ENCODE results near the gene SLX4.

SLX4 gene

GRCh38 chr16:3578610-3579551 is 32.5 kb downstream of the SLX4 start:
- no peak for DNase-seq

GRCh38 chr16:3578121-3578520 is 33.3 kb downstream of the SLX4 start:
- no peak for DNase-seq

DNA sequence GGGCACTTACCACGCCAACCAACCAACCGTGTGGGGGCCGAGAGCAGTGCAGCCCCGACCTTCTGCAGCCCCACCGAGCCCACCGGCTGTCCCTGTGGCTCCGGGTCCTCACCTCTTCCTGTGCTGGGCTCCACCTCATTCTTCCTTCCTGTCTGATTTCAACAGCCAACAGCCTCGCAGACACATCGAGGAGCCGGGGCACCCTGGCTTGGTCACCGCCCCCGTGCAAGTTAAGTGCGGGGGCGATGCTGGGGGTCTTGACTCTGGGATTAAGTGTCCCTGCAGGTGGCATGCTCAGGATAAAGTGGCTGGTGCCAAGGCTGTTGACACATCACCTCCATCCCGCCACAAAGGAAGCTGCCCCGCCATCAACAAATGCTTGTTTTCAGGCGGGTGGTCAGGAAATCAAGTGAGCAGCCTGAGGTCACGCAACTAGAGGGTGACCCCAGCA is 34.1 kb downstream of the SLX4 start, which contains the start of gene NLRC3:
Gene NLRC3 (minus strand): TSS at position 102 of the 451 bp plus-strand sequence. CDS start 12,367 bp downstream, outside the sequence.
- no peak for DNase-seq

GRCh38 chr16:3576211-3576610 is 35.2 kb downstream of the SLX4 start:
- no peak for DNase-seq

- no peak for DNase-seq
Observed at GRCh38 chr16:3575491-3575890, 35.9 kb downstream of the SLX4 start.

- no peak for DNase-seq
Observed at GRCh38 chr16:3574195-3574594, 37.2 kb downstream of the SLX4 start.

GRCh38 chr16:3573146-3573815 is 38.1 kb downstream of the SLX4 start:
- DNase-seq: no peak

DNA sequence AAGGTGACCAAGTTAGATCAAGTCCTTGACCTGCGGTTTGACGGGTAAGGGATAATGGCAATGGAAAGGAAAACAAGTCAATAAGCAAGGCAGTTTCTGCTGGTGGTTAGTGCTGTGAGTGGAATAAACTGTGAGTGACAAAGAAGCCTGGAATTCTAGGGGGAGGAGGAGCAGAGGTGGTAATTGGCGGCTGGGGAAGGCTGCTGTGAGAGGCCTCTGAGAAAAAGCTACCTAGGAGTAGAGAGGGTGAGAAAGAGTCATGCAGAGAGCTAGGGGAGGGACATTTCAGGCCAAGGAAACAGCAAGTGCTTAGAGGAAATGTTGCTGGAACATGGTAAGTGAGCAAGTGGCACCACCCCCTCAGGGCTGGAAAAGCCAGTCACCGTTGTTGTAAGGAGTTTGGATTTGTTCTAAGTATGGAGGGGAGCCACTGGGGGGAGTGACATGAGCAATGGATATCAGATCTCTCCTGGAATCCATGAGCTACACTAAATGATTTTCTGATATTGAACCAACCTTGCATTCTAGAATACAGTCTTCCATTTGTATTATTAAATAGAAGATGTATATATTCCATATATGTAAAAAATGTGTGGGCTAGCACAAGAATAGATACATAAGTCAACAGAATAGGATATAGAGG is 40.9 kb downstream of the SLX4 start:
- DNase-seq: no peak

DNA sequence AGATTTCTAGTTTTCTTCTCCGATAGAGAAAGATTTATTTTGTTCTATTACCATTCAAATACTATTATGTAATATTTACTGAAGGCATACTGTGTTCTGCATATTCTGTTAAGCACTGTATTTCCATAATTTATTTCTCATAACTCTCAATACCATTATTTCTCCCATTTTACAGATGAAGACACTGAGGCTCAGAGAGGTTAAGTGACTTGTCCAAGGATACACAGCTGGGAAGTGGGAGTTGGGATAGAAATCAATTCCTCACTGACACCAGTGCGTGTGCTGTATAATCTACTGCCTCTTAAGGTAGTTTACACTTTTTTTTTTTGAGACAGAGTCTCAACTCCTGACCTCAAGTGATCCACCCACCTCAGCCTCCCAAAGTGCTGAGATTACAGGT is 41.6 kb downstream of the SLX4 start:
- no peak for DNase-seq

GRCh38 chr16:3566990-3567389 is 44.4 kb downstream of the SLX4 start:
- no peak for DNase-seq

GRCh38 chr16:3564889-3565141 is 46.6 kb downstream of the SLX4 start:
- no peak for DNase-seq

GRCh38 chr16:3564130-3564888 is 47.1 kb downstream of the SLX4 start:
- no peak for DNase-seq

DNA sequence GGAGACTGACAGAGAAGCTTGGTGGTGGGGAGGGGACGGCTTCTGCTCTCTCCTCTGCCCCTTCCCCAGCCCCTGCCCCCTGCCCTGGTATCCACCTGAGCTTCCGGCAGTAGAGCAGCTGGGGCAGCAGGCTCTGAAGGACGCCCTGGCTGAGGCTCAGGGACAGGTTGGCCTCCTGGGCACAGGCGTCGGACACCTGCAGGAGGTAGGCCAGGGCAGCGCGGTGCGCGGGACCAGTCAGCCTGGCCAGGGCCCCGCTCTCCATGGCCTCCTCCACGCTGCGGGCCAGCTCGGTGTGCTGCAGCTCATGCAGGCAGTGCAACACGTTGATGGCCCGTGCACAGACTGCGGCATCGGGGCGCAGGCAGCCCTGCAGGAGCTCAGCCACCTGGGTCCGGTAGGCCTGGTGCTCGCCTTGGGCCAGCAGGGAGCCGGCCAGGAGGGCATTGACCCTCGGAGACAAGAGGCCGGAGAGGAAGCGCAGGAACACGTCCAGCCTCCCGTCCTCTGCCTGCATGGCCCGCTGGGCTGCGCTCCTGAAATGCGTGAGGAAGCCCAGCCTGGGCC is 48.4 kb downstream of the SLX4 start:
- DNase-seq: no peak

GRCh38 chr16:3561626-3562025 is 49.8 kb downstream of the SLX4 start:
- no peak for DNase-seq

DNA sequence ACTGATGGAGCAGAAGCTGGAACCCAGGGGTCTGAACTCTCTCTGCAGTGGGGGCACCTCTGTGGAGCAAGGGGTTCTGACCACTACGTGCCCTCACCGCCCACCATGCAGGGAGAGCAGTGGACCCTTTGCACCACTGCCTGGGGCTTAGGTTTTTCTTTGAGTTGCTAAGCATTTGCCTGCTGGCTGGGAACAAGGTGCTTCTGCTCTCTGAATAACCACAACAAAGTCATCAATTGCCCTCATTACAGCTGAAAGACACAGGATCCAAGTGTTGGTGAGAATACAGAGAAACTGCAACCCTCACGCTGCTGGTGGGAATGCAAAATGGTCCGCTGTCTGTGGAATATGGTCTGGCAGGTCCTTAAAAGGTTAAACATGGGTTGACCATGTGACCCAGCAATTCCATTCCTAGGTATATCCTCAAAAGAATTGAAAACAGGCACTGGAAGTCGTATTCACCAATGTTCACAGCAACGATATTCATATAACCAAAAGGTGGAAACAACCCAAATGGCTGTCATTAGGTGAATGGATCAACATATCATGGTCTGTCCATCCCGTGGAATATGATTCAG is 57.0 kb downstream of the SLX4 start:
- no peak for DNase-seq

DNA sequence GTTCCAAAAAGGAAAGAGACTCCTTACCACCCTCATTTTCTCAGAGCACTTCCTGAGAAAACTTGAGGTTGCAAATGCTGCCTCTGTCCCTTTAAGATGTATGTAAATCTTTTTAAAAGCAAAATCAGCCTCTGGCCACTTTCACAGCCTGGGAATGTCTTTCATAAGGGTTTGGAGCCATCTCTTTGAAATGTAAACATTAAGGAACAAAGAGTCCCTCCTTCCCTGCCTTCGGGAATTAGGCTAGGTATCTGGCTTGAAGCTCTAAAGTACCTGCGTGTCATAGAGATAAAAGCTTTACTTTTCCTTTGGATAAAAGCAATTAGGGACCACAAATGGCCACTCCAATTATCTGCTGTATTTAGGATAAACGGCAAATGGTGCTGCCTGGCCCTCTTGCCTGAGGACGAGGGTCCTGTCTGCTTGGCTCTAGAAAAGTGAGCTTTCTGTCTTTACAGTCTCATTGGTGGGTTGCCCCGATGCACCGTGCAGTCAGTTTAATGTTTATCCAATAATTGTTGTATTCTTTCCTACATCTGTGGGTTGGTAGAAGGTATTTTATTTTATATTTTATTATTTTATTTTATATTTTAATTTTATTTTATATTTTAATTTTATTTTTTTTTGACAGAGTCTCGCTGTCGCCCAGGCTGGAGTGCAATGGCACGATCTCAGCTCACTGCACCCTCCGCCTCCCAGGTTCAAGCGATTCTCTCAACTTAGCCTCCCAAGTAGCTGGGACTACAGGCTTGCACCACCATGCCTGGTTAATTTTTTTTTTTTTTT is 58.1 kb downstream of the SLX4 start:
- DNase-seq: no peak

GRCh38 chr16:3550851-3551847 is 60.3 kb downstream of the SLX4 start:
- no peak for DNase-seq

DNA sequence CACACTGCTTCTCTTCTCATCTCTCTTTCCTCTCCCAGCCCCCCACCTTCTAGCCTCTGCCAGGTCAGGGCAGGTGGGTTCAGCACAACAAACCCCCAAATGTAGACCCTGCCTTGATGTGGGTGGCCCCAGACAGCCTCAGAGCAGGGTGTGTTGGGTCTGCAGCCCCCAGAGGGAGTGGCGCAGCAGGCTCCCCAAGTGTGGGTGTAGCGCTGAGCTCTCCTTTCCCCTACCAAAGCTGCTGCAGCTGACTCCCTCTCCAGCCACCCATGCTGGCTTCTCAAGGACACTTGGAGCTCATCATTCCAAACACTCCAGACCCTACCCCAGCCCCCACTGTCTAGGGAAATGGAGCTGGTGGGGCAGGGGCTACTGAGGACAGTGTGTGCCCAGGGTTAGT is 61.5 kb downstream of the SLX4 start:
- DNase-seq: no peak

- DNase-seq: no peak
Observed at GRCh38 chr16:3548859-3549258, 62.5 kb downstream of the SLX4 start.

DNA sequence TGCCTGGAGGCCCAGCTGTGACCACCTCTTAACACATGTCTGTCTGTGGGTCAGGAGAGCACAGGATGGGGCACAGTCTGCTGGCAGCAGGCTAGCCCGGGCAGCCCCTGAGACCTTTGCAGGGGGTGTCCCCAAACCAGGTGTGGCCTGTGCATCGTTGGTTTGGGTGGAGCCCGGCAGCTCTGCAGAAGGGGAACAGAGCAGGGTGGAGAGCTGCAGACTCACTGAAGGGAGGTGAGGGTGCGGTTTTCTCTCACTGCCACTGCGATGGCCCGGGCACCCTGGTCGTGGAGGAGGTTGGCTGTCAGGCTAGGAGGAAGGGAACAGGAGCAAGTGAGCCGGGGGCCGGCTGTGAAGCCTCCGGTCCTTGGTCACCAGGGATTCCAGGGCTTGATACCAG is 63.0 kb downstream of the SLX4 start:
- no peak for DNase-seq

Measured in NCI-H774 (cell line).